Thoracic aorta (tissue), 2 donors: Measurements from ENCODE around the gene VPS35. TPM values are rescaled to one million over a fixed set of nuclear protein-coding genes. Genes with fewer than 3 reads are reported as not detected.

Experiments used
- ATAC-seq: fragments of 150-250 bp; one replicate; pipeline ENCODE4 v1.8.0; 2017; ENCODE audit warnings: low read depth; ENCODE audit not compliant: insufficient number of reproducible peaks, low FRiP score
- DNase-seq: peaks from one replicate; pipeline ENCODE4 v3.0.0-alpha.2; 2020; ENCODE audit warnings: low spot score
- H3K27ac ChIP-seq, 2 donors: fragments of 200-600 bp; sonication (generic); 1 replicate in 1 of 2; 2 replicates in 1 of 2; pipeline ENCODE4 v1.5.1; 2016; ENCODE audit warnings: mild to moderate bottlenecking in 2 of 2, moderate library complexity in 2 of 2
- H3K27me3 ChIP-seq: fragments of 200-600 bp; sonication (generic); replicated peaks from 2 replicates; pipeline ENCODE4 v1.6.0; 2016; ENCODE audit warnings: mild to moderate bottlenecking; ENCODE audit not compliant: insufficient read depth
- H3K36me3 ChIP-seq: fragments of 200-600 bp; sonication (generic); one replicate; pipeline ENCODE4 v1.5.1; 2016
- H3K4me1 ChIP-seq, 2 donors: fragments of 200-600 bp; sonication (generic); 1 replicate in 1 of 2; 2 replicates in 1 of 2; pipeline versions ENCODE4 v1.5.1 to v1.6.0; 2016; ENCODE audit warnings: low read depth in 2 of 2, mild to moderate bottlenecking in 1 of 2; ENCODE audit not compliant: control insufficient read depth in 1 of 2
- H3K4me3 ChIP-seq: fragments of 200-600 bp; sonication (generic); 2 replicates; pipeline ENCODE4 v1.5.1; 2016; ENCODE audit warnings: mild to moderate bottlenecking
- H3K9me3 ChIP-seq: fragments of 200-600 bp; sonication (generic); 2 replicates; pipeline ENCODE4 v1.5.1; 2016
- CTCF ChIP-seq: fragments of 200-600 bp; sonication (generic); IDR thresholded peaks from one replicate; pipeline ENCODE4 v1.5.1; 2019; ENCODE audit warnings: antibody characterized with exemption
- total RNA-seq, 2 donors: library from RNA; depleted of rRNA; stranded (reverse); fragments of >200 nt; gene quantifications; one replicate each; pipeline versions ENCODE4 v1.1.0 to v1.2.3, GENCODE V29; 2016

Gene VPS35
- total RNA-seq, 2 donors from 2014 or later: 32.9 to 69.9 TPM

- no peaks in the 10 kb centered on the region for H3K9me3 ChIP-seq
Observed at GRCh38 chr16:46731691-46732555, 42.9 kb upstream of the VPS35 start.

GRCh38 chr16:46730801-46731690 lies 42.1 kb upstream of the VPS35 start:
- Histone ChIP-seq H3K27ac (no peak overlapping the region), H3K9me3 (no peaks in the 10 kb centered on the region), H3K4me3 (no peak overlapping the region), H3K36me3 (no peaks in the 10 kb centered on the region), H3K4me1 (no peaks in the 10 kb centered on the region), H3K27me3 (no peaks in the 10 kb centered on the region)
- TF ChIP-seq CTCF: no peak
- DNase-seq (no peak), ATAC-seq (no peak)

More at GRCh38 chr16:46731691-46732555, 42.9 kb upstream of the VPS35 start:
- TF ChIP-seq CTCF: no peak
- no peaks in the 10 kb centered on the region for H3K4me1 ChIP-seq
- no peak for DNase-seq
- no peaks in the 10 kb centered on the region for H3K36me3 ChIP-seq
- no peak for ATAC-seq
- H3K27me3 ChIP-seq: no peaks in the 10 kb centered on the region
- H3K27ac ChIP-seq: no peak overlapping the region
- H3K4me3 ChIP-seq: no peak overlapping the region

GRCh38 chr16:46730126-46730525 lies 41.1 kb upstream of the VPS35 start:
- Histone ChIP-seq H3K9me3 (peaks cover 5% of the 10 kb centered on the region), H3K27me3 (no peaks in the 10 kb centered on the region), H3K4me3 (no peak overlapping the region), H3K27ac (no peak overlapping the region), H3K4me1 (no peaks in the 10 kb centered on the region), H3K36me3 (no peaks in the 10 kb centered on the region)
- ATAC-seq (no peak), DNase-seq (no peak)
- no peak for TF ChIP-seq CTCF

- DNase-seq (no peak), ATAC-seq (no peak)
- no peak for TF ChIP-seq CTCF
- no peaks in the 10 kb centered on the region for H3K27me3 ChIP-seq
- peaks cover 6% of the 10 kb centered on the region for H3K9me3 ChIP-seq
- no peaks in the 10 kb centered on the region for H3K36me3 ChIP-seq
- H3K27ac ChIP-seq: no peak overlapping the region
- H3K4me1 ChIP-seq: no peaks in the 10 kb centered on the region
- no peak overlapping the region for H3K4me3 ChIP-seq
Observed at GRCh38 chr16:46729326-46729995, 40.5 kb upstream of the VPS35 start.
